SH-SY5Y (cell line): Measurements from ENCODE around the gene ADAMTS5.

Source experiments
- GATA2 ChIP-seq: IDR thresholded peaks from 2 replicates; pipeline ENCODE4 v1.6.1; 2011; ENCODE audit warnings: mild to moderate bottlenecking, low read depth, low read length
- GATA3 ChIP-seq: IDR thresholded peaks from 2 replicates; pipeline ENCODE4 v1.6.1; 2011; ENCODE audit warnings: low read depth, mild to moderate bottlenecking, low read length, moderate library complexity

DNA sequence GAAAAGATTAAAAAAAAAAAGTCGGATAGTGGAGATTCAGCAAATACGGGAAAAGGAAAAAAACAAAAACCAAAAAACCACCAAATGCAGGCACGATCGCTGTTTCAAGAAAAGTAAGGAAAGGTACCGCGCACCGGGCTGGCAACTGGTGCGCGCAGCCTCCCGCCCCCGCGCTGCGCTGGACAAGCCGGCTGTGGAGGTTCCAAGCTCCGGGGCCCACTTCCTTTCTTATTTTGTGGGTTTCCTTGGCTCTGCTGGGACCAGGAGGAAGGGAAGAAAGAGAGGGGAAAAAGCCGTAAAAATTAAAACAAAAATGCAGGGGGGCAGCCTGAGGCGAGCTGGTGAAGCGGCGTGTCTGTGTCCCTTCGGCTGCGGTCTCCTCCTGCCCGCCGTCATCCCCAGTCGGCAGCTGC is 233 bp downstream of the ADAMTS5 start:
- TF ChIP-seq GATA2, result no peak
- no peak for TF ChIP-seq GATA3
